Coronary artery (tissue), 2 donors: ENCODE measurements around the gene NEU1.
"Not testable (repeated sequence)": the region's sequence is repeated elsewhere in the genome, so short reads cannot be mapped to it uniquely, and the experiment has no call there.

Experiments
- DNase-seq: peaks from one replicate; pipeline ENCODE4 v3.0.0-alpha.2; 2017; ENCODE audit warnings: low spot score
- H3K27ac ChIP-seq, 2 donors: fragments of 200-600 bp; sonication (generic); one replicate each; pipeline ENCODE4 v1.5.1; 2016 to 2019
- H3K4me3 ChIP-seq: fragments of 200-600 bp; sonication (generic); 2 replicates; pipeline ENCODE4 v1.5.1; 2016; ENCODE audit warnings: mild to moderate bottlenecking, moderate library complexity
- TF ChIP-seq, protein P1 (sequence below): fragments of 200-600 bp; sonication (generic); IDR thresholded peaks from one replicate; pipeline ENCODE4 v1.5.1; 2019; ENCODE audit warnings: antibody characterized with exemption

NEU1 gene

GRCh38 chr6:31871046-31871659, 8.5 kb upstream of the NEU1 start:
- TF ChIP-seq, protein P1, sequence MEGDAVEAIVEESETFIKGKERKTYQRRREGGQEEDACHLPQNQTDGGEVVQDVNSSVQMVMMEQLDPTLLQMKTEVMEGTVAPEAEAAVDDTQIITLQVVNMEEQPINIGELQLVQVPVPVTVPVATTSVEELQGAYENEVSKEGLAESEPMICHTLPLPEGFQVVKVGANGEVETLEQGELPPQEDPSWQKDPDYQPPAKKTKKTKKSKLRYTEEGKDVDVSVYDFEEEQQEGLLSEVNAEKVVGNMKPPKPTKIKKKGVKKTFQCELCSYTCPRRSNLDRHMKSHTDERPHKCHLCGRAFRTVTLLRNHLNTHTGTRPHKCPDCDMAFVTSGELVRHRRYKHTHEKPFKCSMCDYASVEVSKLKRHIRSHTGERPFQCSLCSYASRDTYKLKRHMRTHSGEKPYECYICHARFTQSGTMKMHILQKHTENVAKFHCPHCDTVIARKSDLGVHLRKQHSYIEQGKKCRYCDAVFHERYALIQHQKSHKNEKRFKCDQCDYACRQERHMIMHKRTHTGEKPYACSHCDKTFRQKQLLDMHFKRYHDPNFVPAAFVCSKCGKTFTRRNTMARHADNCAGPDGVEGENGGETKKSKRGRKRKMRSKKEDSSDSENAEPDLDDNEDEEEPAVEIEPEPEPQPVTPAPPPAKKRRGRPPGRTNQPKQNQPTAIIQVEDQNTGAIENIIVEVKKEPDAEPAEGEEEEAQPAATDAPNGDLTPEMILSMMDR: no peak
- no peak overlapping the region for H3K27ac ChIP-seq
- no peak for DNase-seq
- H3K4me3 ChIP-seq: no peak overlapping the region

- no peak overlapping the region for H3K4me3 ChIP-seq
- DNase-seq: no peak
- no peak overlapping the region for H3K27ac ChIP-seq
- TF ChIP-seq, protein P1: no peak
These were observed 7.8 kb upstream of the NEU1 start for GRCh38 chr6:31870385-31870921.

GRCh38 chr6:31869343-31869742, 6.7 kb upstream of the NEU1 start:
- Histone ChIP-seq H3K4me3 (no peak overlapping the region), H3K27ac (no peak overlapping the region)
- no peak for DNase-seq
- TF ChIP-seq, protein P1: no peak

DNA sequence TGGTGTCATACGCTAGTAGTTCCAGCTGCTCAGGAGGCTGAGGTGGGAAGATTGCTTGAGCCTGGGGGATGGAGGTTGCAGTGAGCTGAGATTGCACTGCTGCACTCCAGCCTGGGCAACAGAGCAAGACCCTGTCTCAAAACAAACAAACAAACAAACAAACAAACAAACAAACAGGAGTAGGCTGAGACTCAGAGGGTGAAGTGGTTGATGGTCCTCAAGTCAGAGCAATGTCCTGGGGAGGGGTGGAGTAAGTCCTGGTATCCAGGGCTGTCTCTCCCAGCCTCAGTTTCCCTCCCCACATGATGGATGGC, 6.0 kb upstream of the NEU1 start:
- H3K27ac ChIP-seq, DNase-seq, H3K4me3 ChIP-seq: not testable (repeated sequence)

DNA sequence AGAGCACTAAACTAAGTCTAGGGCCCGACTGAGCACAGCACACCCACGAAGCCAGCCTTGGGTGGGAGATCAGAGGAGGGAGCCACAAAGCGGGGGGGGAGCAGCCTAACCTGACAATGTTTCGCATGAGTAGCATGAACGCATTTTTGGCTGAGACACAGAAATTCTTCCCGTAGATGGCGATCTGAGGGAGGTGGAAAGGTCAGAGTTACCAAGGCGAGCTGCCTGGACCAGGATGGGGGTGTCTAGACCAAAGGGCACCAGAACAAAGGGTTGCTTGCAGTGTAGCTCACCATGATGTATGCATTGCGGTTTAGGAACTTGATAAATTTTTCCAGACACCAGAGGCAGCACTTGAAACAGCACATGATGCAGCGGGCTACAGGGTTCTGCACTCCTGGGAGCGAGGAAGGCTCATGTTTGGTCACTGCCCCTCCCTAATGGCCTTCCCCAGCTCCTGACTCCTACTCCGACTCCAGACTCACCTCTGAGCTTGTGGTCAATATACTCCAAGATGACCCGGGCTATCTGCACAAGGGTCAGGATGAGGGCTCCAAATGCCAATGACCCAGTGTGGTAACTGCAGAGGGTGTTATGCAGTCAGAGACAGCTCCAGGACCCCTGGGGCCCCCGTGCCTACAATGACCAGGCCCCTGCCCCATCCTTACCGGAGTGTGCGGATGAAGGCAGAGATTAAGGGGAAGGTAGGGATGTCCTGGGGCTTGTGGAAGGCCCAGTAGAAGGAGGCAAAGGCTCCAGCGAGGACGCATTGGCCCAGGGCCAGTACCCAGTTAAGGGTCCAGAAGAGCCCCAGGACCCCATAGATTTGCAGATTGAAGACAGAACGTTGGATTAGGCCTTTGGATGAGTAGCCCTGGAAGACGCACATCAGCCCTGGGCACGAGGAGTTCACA, 2.8 kb upstream of the NEU1 start:
- TF ChIP-seq, protein P1: no peak
- Histone ChIP-seq H3K27ac (no peak overlapping the region), H3K4me3 (no peak overlapping the region)
- DNase-seq: no peak

DNA sequence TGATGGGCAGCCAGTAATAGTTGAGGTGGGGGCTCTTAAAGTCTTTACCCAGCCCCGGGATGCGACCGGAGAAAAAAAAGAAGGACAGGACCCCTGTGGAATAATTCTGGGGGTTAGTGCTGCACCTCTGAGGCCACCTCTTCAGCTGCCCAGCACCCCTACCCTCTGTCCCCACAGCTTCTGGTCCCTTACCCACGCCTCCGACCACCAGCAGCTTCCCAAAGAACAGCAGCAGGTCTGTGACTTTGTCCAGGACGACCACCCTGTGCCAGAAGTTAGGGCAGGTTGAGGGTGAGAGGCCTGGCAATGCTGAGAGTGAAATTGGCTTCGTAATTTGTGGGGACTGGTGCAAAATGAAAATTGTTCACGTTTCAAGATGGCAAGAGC, 2.2 kb upstream of the NEU1 start:
- Histone ChIP-seq H3K27ac (no peak overlapping the region), H3K4me3 (no peak overlapping the region)
- TF ChIP-seq, protein P1: no peak
- DNase-seq: no peak

GRCh38 chr6:31864123-31864562, 1.5 kb upstream of the NEU1 start:
- Histone ChIP-seq H3K27ac (peak overlapping the region; percentile 58 to 81), H3K4me3 (peak overlapping the region; percentile 97)
- not testable (repeated sequence) for DNase-seq

DNA sequence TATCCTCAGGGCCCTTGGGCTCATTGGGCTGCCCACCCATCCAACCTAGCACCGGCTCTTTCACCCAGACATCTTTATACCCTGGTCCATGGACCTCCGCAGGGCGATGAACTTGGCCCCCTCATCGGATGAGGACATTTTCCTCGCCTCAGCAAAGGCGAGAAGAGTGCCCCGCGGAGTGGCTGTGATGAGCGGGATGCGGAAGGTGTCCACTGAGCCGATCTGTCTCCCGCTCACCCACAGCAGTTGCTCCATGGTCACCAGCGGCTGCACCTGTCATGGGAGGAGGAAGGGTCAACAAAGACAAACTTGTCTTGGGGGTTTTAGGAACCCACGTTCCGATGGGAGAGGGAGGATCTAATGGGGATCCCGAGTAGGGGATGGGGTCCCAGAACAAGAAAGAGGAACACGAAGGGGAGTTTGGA, 690 bp downstream of the NEU1 start:
- H3K4me3 ChIP-seq: peak overlapping the region; percentile 97
- no peak for DNase-seq
- TF ChIP-seq, protein P1: no peak
- peak overlapping the region in 1 of 2 donors; percentile 78 for H3K27ac ChIP-seq
